HepG2 (cell line): Measurements from ENCODE around the gene KDM4B. TPM values are rescaled to one million over a fixed set of nuclear protein-coding genes. Genes with fewer than 3 reads are reported as not detected.
A peak's percentile ranks its signal among the peaks of the same experiment; 100 is the strongest.

Source experiments
- ATAC-seq: fragments of 200-7000 bp; cut with Tn5 transposase; 3 replicates; pipeline ENCODE4 v1.9.1; 2020; ENCODE audit warnings: mild to moderate bottlenecking, moderate library complexity
- BruUV-seq: library from RNA; stranded (reverse); fragments of 400-500 nt; replicated peaks from 2 replicates; lab custom pipeline; 2021; lab: Mats Ljungman, UMichigan
- CTCF ChIA-PET: fragments of 300-600 bp; formaldehyde crosslinking; extraction: SDS; loops from one replicate; lab custom pipeline; 2021; ENCODE audit warnings: low total read pairs, inconsistent platforms, low intra/inter-chr PET ratio; lab: Yijun Ruan, JAX
- POLR2A ChIA-PET: fragments of 350-600 bp; sonication (Branson Sonifier 250); formaldehyde crosslinking; loops from one replicate; lab custom pipeline; 2020; ENCODE audit warnings: antibody characterized with exemption, inconsistent platforms; lab: Yijun Ruan, JAX
- DNase-seq: peaks from one replicate; pipeline ENCODE4 v3.0.0-alpha.2; 2015; ENCODE audit warnings: low spot score
- FAIRE-seq: peaks from 3 replicates; lab custom pipeline; 2011; peaks lifted over from hg19 to GRCh38; lab: Jason Lieb, UNC
- H2AFZ ChIP-seq: one replicate; pipeline ENCODE4 v1.6.1; 2011; ENCODE audit warnings: low read length, inconsistent platforms
- H3K27ac ChIP-seq: fragments of 300-600 bp; 3 replicates; pipeline ENCODE4 v1.8.0; 2011; ENCODE audit warnings: mixed run types, mild to moderate bottlenecking, mixed read lengths, low read length, inconsistent platforms; ENCODE audit not compliant: insufficient read depth; ENCODE audit errors: extremely low read length
- H3K27me3 ChIP-seq, 2 experiments: fragments of 200-600 bp in 1 of 2; 2 replicates in 1 of 2; 3 replicates in 1 of 2; pipeline versions ENCODE4 v1.6.0 to v1.8.0; 2011; ENCODE audit warnings: low read length in 2 of 2, mild to moderate bottlenecking in 2 of 2, moderate library complexity in 2 of 2, inconsistent platforms in 1 of 2; ENCODE audit not compliant: insufficient read depth in 2 of 2, control insufficient read depth in 1 of 2
- H3K36me3 ChIP-seq, 2 experiments: fragments of 200-600 bp in 1 of 2; replicated peaks in 1 of 2; 2 replicates in 1 of 2; 3 replicates in 1 of 2; pipeline versions ENCODE4 v1.5.1 to v1.8.0; 2011; ENCODE audit warnings: low read length in 2 of 2, inconsistent platforms in 1 of 2; ENCODE audit not compliant: insufficient read depth in 2 of 2, control insufficient read depth in 1 of 2
- H3K4me1 ChIP-seq: 2 replicates; pipeline ENCODE4 v1.5.1; 2012; ENCODE audit warnings: low read length, inconsistent platforms; ENCODE audit not compliant: insufficient read depth
- H3K4me2 ChIP-seq: 2 replicates; pipeline ENCODE4 v1.6.0; 2011; ENCODE audit warnings: low read depth, low read length, inconsistent platforms
- H3K4me3 ChIP-seq, 3 experiments: fragments of 200-600 bp in 1 of 3; sonication (generic), shearing (Covaris generic) in 1 of 3; replicated peaks in 1 of 3; 2 replicates each; pipeline ENCODE4 v1.5.1; 2011 to 2016; ENCODE audit warnings: low read length in 3 of 3, inconsistent platforms in 2 of 3, low read depth in 2 of 3, mild to moderate bottlenecking in 2 of 3, control low read depth in 1 of 3, mixed read lengths in 1 of 3; ENCODE audit not compliant: insufficient read depth in 1 of 3
- H3K79me2 ChIP-seq: one replicate; pipeline ENCODE4 v1.6.1; 2011; ENCODE audit warnings: low read length, inconsistent platforms; ENCODE audit not compliant: insufficient read depth
- H3K9ac ChIP-seq: 2 replicates; pipeline ENCODE4 v1.6.0; 2011; ENCODE audit warnings: mild to moderate bottlenecking, low read depth, low read length, inconsistent platforms; ENCODE audit not compliant: insufficient read depth
- H3K9me3 ChIP-seq: 2 replicates; pipeline ENCODE4 v1.5.1; 2012; ENCODE audit warnings: mild to moderate bottlenecking, low read length
- H4K20me1 ChIP-seq: 2 replicates; pipeline ENCODE4 v1.6.0; 2011; ENCODE audit warnings: inconsistent platforms, mild to moderate bottlenecking, low read length, moderate library complexity; ENCODE audit not compliant: insufficient read depth
- GATA4 ChIP-seq: sonication (generic); IDR thresholded peaks from 2 replicates; pipeline ENCODE4 v1.6.1; 2016; ENCODE audit warnings: antibody characterized with exemption, low read depth, borderline replicate concordance
- ZKSCAN5 ChIP-seq: sonication (generic); formaldehyde crosslinking; IDR thresholded peaks from 2 replicates; pipeline ENCODE4 v1.5.1; 2020; ENCODE audit warnings: mild to moderate bottlenecking, missing genetic modification reagents
- ZNF333 ChIP-seq: sonication (generic); formaldehyde crosslinking; IDR thresholded peaks from 2 replicates; pipeline ENCODE4 v1.4.0; 2020; ENCODE audit warnings: mild to moderate bottlenecking, missing genetic modification reagents, borderline replicate concordance
- ZNF629 ChIP-seq: sonication (generic); formaldehyde crosslinking; conservative IDR thresholded peaks from 2 replicates; pipeline ENCODE4 v1.5.0; 2020; ENCODE audit warnings: missing genetic modification reagents
- ZNF746 ChIP-seq: sonication (generic); formaldehyde crosslinking; IDR thresholded peaks from 2 replicates; pipeline ENCODE4 v1.8.0; 2022; ENCODE audit warnings: mild to moderate bottlenecking, missing genetic modification reagents
- WGBS: methylation state at CpG from one replicate; pipeline ENCODE4 v1.1.6; 2017; ENCODE audit warnings: low lambda C conversion rate; 5-methylcytosine and 5-hydroxymethylcytosine counted together
- in situ Hi-C: cut with HindIII; loops from 2 replicates; pipeline ENCODE4 v1.10.0; 2017; ENCODE audit warnings: low pct_unique_long_range_greater_than_20kb; ENCODE audit not compliant: extremely low pct_ligation_motif_present
- intact Hi-C: fragments of 100-400 bp; cut with micrococcal nuclease; formaldehyde crosslinking; loops from one replicate; pipeline ENCODE4 v1.10.0; 2022; ENCODE audit not compliant: unreplicated experiment
- polyA plus RNA-seq, 8 experiments: library from polyadenylated mRNA; depleted of rRNA in 3 of 8; stranded (reverse) in 7 of 8; unstranded in 1 of 8; fragments of >200 nt; fragmentation: Illumina TruSeq in 4 of 8; extraction: Trizol in 4 of 8; gene quantifications; 2 replicates each; pipeline versions ENCODE4 v1.2.1 to v1.2.3, GENCODE V29; 2011 to 2016; ENCODE audit warnings: low read depth in 4 of 8, missing spikeins in 1 of 8, mixed read lengths in 1 of 8; ENCODE audit not compliant: insufficient read depth in 1 of 8
- total RNA-seq, 5 experiments: library from RNA; depleted of rRNA; stranded (reverse); fragments of >200 nt; fragmentation: Illumina TruSeq; extraction: Trizol; gene quantifications; 2 replicates each; pipeline ENCODE4 v1.2.3, GENCODE V29; 2016; ENCODE audit warnings: low read depth in 1 of 5
- TF ChIP-seq, protein P1 (sequence below): sonication (generic); formaldehyde crosslinking; conservative IDR thresholded peaks from 2 replicates; pipeline ENCODE4 v1.8.0; 2022; ENCODE audit warnings: mild to moderate bottlenecking, moderate library complexity, missing genetic modification reagents

The KDM4B gene
- total and polyA plus RNA-seq, 2 of the 13 experiments (the other 11 are each of a cell fraction or from before 2014, with no cell fraction given) = 4.9 to 14.6 TPM

- Histone ChIP-seq H4K20me1 (peaks cover 28% of the 10 kb centered on the region), H3K4me2 (no peak overlapping the region), H3K9ac (no peak overlapping the region), H3K4me3 (no peak overlapping the region), H3K27ac (no peak overlapping the region), H3K36me3 (peaks cover 3 to 14% of the 10 kb centered on the region in 2 experiments; a peak in 3 of 5 replicates)
- no peak for FAIRE-seq
- intact Hi-C loops (no loop called here), in situ Hi-C loops (no loop called here)
- CTCF ChIA-PET = no interaction called here
- POLR2A ChIA-PET = no interaction called here
- no peak for DNase-seq
- TF ChIP-seq, protein P1, sequence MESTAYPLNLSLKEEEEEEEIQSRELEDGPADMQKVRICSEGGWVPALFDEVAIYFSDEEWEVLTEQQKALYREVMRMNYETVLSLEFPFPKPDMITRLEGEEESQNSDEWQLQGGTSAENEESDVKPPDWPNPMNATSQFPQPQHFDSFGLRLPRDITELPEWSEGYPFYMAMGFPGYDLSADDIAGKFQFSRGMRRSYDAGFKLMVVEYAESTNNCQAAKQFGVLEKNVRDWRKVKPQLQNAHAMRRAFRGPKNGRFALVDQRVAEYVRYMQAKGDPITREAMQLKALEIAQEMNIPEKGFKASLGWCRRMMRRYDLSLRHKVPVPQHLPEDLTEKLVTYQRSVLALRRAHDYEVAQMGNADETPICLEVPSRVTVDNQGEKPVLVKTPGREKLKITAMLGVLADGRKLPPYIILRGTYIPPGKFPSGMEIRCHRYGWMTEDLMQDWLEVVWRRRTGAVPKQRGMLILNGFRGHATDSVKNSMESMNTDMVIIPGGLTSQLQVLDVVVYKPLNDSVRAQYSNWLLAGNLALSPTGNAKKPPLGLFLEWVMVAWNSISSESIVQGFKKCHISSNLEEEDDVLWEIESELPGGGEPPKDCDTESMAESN = no peak
- no peak for TF ChIP-seq GATA4
- TF ChIP-seq ZNF333 = no peak
- no peak for TF ChIP-seq ZNF746 (CRISPR knock-in tag)
- TF ChIP-seq, all 625 proteins: peak for 0
- H3K4me1 ChIP-seq = peaks cover 19% of the 10 kb centered on the region
- no peaks in the 10 kb centered on the region for H3K27me3 ChIP-seq
- H2AFZ ChIP-seq = no peak overlapping the region
- peaks cover 48% of the 10 kb centered on the region for H3K79me2 ChIP-seq
- WGBS = 93% methylated on average over 4 of the region's 5 CpGs
- no peaks in the 10 kb centered on the region for H3K9me3 ChIP-seq
- BruUV-seq = no TSS peak
- ATAC-seq = no peak
Observed at GRCh38 chr19:4996701-4997100, 27.8 kb downstream of the KDM4B start.

GRCh38 chr19:4997297-4997696 is 28.4 kb downstream of the KDM4B start:
- no peaks in the 10 kb centered on the region for H3K27me3 ChIP-seq
- no TSS peak for BruUV-seq
- H3K4me1 ChIP-seq = peaks cover 19% of the 10 kb centered on the region
- ChIA-PET POLR2A (no interaction called here), CTCF (no interaction called here)
- H3K9me3 ChIP-seq = no peaks in the 10 kb centered on the region
- no peak for FAIRE-seq
- H4K20me1 ChIP-seq = peaks cover 24% of the 10 kb centered on the region
- WGBS = 99% methylated on average over 9 of the region's 12 CpGs
- in situ Hi-C loops (no loop called here), intact Hi-C loops (no loop called here)
- H3K4me3 ChIP-seq = no peak overlapping the region
- peaks cover 43% of the 10 kb centered on the region for H3K79me2 ChIP-seq
- H3K36me3 ChIP-seq = peaks cover 3 to 14% of the 10 kb centered on the region in 2 experiments; a peak in 3 of 5 replicates
- H3K9ac ChIP-seq = no peak overlapping the region
- peak; percentile 57; the same call in 1 of the 2 replicates for TF ChIP-seq ZNF629
- TF ChIP-seq ZKSCAN5 (CRISPR knock-in tag) = no peak
- H3K27ac ChIP-seq = no peak overlapping the region
- H2AFZ ChIP-seq = no peak overlapping the region
- DNase-seq = no peak
- ATAC-seq = no peak
- H3K4me2 ChIP-seq = no peak overlapping the region
